CD4-positive, alpha-beta T cell (primary cell): Measurements from ENCODE around the gene TBX4. TPM values are rescaled to one million over a fixed set of nuclear protein-coding genes. Genes with fewer than 3 reads are reported as not detected.

Experiments
- ATAC-seq: fragments of 200-7000 bp; cut with Tn5 transposase; one replicate; pipeline ENCODE4 v1.10.0; 2022; ENCODE audit warnings: mild to moderate bottlenecking; ENCODE audit not compliant: poor library complexity
- CTCF ChIA-PET: fragments of 350-600 bp; sonication (Branson Sonifier 250); formaldehyde crosslinking; loops from one replicate; lab custom pipeline; 2021; ENCODE audit warnings: antibody characterized with exemption, inconsistent platforms; lab: Charles Lee
- POLR2A ChIA-PET: fragments of 350-600 bp; sonication (Branson Sonifier 250); formaldehyde crosslinking; loops from one replicate; lab custom pipeline; 2021; ENCODE audit warnings: antibody characterized with exemption, inconsistent platforms; lab: Charles Lee
- DNase-seq, 14 experiments: peaks; one replicate each; pipeline ENCODE4 v3.0.0-alpha.2; 2013 to 2020; ENCODE audit warnings: mixed read lengths in 2 of 14
- H3K27ac ChIP-seq, 2 donors: one replicate each; pipeline versions ENCODE4 v1.5.1 to v1.7.0; 2013; ENCODE audit warnings: low read length in 2 of 2, low read depth in 1 of 2, mild to moderate bottlenecking in 1 of 2
- H3K27me3 ChIP-seq, 2 experiments: 1 replicate in 1 of 2; 2 replicates in 1 of 2; pipeline versions ENCODE4 v1.6.1 to v1.7.0; 2013; ENCODE audit warnings: low read length in 2 of 2, control low read depth in 1 of 2, mild to moderate bottlenecking in 1 of 2, moderate library complexity in 1 of 2; ENCODE audit not compliant: insufficient read depth in 2 of 2, control insufficient read depth in 1 of 2
- H3K36me3 ChIP-seq: one replicate; pipeline ENCODE4 v1.6.1; 2013; ENCODE audit warnings: low read length, control low read depth; ENCODE audit not compliant: insufficient read depth
- H3K4me1 ChIP-seq: one replicate; pipeline ENCODE4 v1.6.1; 2013; ENCODE audit warnings: low read length, control low read depth; ENCODE audit not compliant: insufficient read depth
- H3K4me3 ChIP-seq: one replicate; pipeline ENCODE4 v1.5.1; 2013; ENCODE audit warnings: mild to moderate bottlenecking, low read length, moderate library complexity
- H3K9me3 ChIP-seq, 2 experiments: 1 replicate in 1 of 2; 2 replicates in 1 of 2; pipeline versions ENCODE4 v1.6.1 to v1.7.0; 2013; ENCODE audit warnings: low read length in 2 of 2, mild to moderate bottlenecking in 2 of 2, control low read depth in 1 of 2, moderate library complexity in 1 of 2; ENCODE audit not compliant: control insufficient read depth in 1 of 2, insufficient read depth in 1 of 2
- H3K27ac Mint-ChIP-seq: one replicate; pipeline ENCODE4 v1.8.0; 2020; ENCODE audit warnings: mixed read lengths
- H3K27me3 Mint-ChIP-seq: one replicate; pipeline ENCODE4 v1.8.0; 2021; ENCODE audit warnings: mixed read lengths
- H3K36me3 Mint-ChIP-seq: one replicate; pipeline ENCODE4 v1.8.0; 2021; ENCODE audit warnings: low read depth, mixed read lengths
- H3K4me1 Mint-ChIP-seq: one replicate; pipeline ENCODE4 v1.8.0; 2021; ENCODE audit warnings: low read depth, mixed read lengths
- H3K4me3 Mint-ChIP-seq: one replicate; pipeline ENCODE4 v1.8.0; 2020; ENCODE audit warnings: mild to moderate bottlenecking, mixed read lengths
- H3K9me3 Mint-ChIP-seq: one replicate; pipeline ENCODE4 v1.8.0; 2020; ENCODE audit warnings: mixed read lengths
- intact Hi-C, 2 experiments: fragments of 100-400 bp; cut with DNase I in 1 of 2; cut with micrococcal nuclease in 1 of 2; formaldehyde crosslinking; loops; one replicate each; pipeline versions ENCODE4 v1.15.1 to v1.9.0; 2023 to 2025; cut with DNase I, micrococcal nuclease
- total RNA-seq, 174 experiments: library from RNA in 2 of 174; stranded (reverse) in 2 of 174; gene quantifications; one replicate each; pipeline ENCODE4 v1.2.3 and lab custom pipeline; 2021 to 2026
- TF ChIP-seq, protein P1 (sequence below): fragments of 200-600 bp; IDR thresholded peaks from one replicate; pipeline ENCODE4 v1.8.0; 2022; ENCODE audit warnings: antibody characterized with exemption, mild to moderate bottlenecking

Gene TBX4
- total RNA-seq, 2 experiments from 2014 or later, result not detected

DNA sequence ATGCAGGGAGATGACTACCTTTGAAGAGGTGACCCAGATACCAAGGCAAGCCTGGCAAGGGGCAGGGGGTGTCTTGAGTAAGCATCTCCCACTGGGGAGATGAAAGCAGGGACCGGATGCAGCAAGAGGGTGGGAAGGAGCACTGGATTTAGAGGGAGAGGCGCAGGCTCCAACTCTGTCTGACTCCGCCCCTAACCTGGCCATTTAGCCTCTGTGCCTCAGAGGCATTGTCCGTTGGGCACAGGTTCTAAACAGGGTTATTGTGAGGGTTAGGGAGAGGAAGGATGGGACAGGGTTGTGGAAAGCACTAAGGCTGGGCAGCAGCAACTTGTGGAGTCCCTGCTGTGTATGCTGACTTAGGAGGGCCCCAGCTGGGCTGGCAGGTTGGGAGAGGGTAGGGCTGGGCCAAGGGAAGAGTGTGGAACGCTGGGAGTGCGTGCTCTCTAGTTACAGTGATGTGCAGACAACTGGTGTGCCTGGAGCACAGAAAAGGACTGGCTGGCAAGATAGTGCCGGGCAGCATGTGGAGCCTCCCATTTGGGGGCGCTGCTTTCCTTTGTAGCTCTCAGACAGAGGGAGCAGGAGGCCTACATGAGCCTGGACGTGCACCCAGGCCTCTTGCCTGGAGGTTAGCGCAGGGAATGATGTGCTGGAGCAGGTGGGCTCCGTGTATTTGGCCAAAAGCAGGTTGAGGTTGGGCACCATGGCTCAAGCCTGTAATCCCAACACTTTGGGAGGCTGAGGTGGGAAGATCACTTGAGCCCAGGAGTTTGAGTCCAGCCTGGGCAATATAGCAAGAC, 26.3 kb upstream of the TBX4 start:
- TF ChIP-seq, protein P1, sequence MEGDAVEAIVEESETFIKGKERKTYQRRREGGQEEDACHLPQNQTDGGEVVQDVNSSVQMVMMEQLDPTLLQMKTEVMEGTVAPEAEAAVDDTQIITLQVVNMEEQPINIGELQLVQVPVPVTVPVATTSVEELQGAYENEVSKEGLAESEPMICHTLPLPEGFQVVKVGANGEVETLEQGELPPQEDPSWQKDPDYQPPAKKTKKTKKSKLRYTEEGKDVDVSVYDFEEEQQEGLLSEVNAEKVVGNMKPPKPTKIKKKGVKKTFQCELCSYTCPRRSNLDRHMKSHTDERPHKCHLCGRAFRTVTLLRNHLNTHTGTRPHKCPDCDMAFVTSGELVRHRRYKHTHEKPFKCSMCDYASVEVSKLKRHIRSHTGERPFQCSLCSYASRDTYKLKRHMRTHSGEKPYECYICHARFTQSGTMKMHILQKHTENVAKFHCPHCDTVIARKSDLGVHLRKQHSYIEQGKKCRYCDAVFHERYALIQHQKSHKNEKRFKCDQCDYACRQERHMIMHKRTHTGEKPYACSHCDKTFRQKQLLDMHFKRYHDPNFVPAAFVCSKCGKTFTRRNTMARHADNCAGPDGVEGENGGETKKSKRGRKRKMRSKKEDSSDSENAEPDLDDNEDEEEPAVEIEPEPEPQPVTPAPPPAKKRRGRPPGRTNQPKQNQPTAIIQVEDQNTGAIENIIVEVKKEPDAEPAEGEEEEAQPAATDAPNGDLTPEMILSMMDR, result no peak
- no peak overlapping the region for H3K27ac Mint-ChIP-seq
- peaks cover 60% of the 10 kb centered on the region for H3K27me3 Mint-ChIP-seq
- no peak for ATAC-seq
- DNase-seq, result no peak
- H3K4me1 Mint-ChIP-seq, result no peaks in the 10 kb centered on the region
- Histone ChIP-seq H3K4me1 (no peaks in the 10 kb centered on the region), H3K27me3 (peaks cover 7 to 38% of the 10 kb centered on the region in 2 experiments), H3K9me3 (no peaks in the 10 kb centered on the region), H3K27ac (no peak overlapping the region), H3K36me3 (no peaks in the 10 kb centered on the region), H3K4me3 (no peak overlapping the region)
- H3K9me3 Mint-ChIP-seq, result no peaks in the 10 kb centered on the region
- intact Hi-C loops, result no loop called here
- ChIA-PET POLR2A (no interaction called here), CTCF (no interaction called here)
- H3K4me3 Mint-ChIP-seq, result no peak overlapping the region
- H3K36me3 Mint-ChIP-seq, result no peaks in the 10 kb centered on the region

DNA sequence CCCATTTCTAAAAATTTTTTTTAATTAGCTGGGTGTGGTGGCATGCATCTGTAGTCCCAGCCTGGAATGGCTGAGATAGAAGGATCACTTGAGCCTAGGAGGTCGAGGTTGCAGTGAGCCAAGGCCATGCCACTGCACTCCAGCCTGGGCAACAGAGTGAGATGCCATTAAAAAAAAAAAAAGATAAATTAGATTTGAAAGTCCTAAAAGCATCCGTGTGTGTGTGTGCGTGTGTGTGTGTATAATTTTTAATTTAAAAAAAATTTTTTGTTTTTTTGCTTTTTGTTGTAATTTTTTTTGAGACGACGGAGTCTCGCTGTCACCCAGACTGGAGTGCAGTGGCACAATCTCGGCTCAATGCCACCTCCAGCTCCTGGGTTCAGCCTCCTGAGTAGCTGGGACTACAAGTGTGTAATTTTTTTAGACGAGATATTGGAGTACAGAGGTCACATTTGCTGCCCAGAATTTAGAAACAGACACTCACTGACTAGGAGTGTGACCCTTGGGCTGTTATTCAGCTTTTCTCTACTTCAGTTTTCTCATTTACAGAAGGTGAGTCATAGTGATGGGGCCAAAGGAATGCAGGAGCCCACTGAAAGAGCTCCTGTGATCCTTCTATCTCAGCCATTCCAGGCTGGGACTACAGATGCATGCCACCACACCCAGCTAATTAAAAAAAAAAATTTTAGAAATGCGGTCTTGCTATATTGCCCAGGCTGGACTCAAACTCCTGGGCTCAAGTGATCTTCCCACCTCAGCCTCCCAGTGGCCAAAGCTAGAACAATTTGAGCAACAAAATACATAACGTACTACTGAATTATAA, 25.5 kb upstream of the TBX4 start:
- POLR2A ChIA-PET, result no interaction called here
- no peaks in the 10 kb centered on the region for H3K36me3 Mint-ChIP-seq

DNA sequence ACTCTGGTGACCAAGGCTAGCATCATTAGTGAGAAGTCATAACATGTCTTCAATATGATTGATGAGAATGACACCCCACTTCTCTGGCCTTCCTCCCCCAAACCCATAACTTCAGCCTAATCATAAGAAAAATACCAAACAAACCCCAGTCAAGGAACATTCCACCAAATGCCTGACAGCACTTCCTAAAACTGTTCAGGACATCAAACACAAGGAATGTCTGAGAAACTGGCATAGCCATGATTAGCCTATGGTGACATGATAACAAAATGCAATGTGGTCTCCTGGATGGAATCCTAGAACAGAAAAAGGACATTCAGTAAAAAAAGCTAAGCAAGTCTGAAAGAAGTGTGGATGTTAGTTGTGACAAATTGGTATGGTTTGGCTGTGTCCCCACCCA, 24.7 kb upstream of the TBX4 start:
- no peak overlapping the region for H3K4me3 ChIP-seq
- no peak overlapping the region for H3K27ac Mint-ChIP-seq
- ChIA-PET CTCF (no interaction called here), POLR2A (no interaction called here)
- peaks cover 4 to 24% of the 10 kb centered on the region in 2 experiments for H3K27me3 ChIP-seq
- H3K4me3 Mint-ChIP-seq, result no peak overlapping the region
- no peak overlapping the region for H3K27ac ChIP-seq
- no peak for DNase-seq
- peaks cover 54% of the 10 kb centered on the region for H3K27me3 Mint-ChIP-seq
- H3K9me3 Mint-ChIP-seq, result no peaks in the 10 kb centered on the region
- intact Hi-C loops, result no loop called here
- TF ChIP-seq, protein P1, result no peak
- no peaks in the 10 kb centered on the region for H3K4me1 ChIP-seq
- no peaks in the 10 kb centered on the region for H3K4me1 Mint-ChIP-seq
- no peaks in the 10 kb centered on the region for H3K36me3 ChIP-seq
- H3K36me3 Mint-ChIP-seq, result no peaks in the 10 kb centered on the region
- H3K9me3 ChIP-seq, result no peaks in the 10 kb centered on the region
- ATAC-seq, result no peak

More for the DNA sequence above, 25.5 kb upstream of the TBX4 start:
- Mint-ChIP-seq H3K4me3 (no peak overlapping the region), H3K4me1 (no peaks in the 10 kb centered on the region), H3K27me3 (peaks cover 58% of the 10 kb centered on the region), H3K9me3 (no peaks in the 10 kb centered on the region), H3K27ac (no peak overlapping the region)
- no peaks in the 10 kb centered on the region for H3K36me3 ChIP-seq
- DNase-seq (no peak), ATAC-seq (no peak)
- H3K9me3 ChIP-seq, result no peaks in the 10 kb centered on the region
- no peak overlapping the region for H3K4me3 ChIP-seq
- H3K4me1 ChIP-seq, result no peaks in the 10 kb centered on the region
- CTCF ChIA-PET, result no interaction called here
- TF ChIP-seq, protein P1, result no peak
- H3K27me3 ChIP-seq, result peaks cover 4 to 32% of the 10 kb centered on the region in 2 experiments
- intact Hi-C loops, result no loop called here
- no peak overlapping the region for H3K27ac ChIP-seq
